Natural killer cell (primary cell): ENCODE measurements around the gene CENPC. TPM values are rescaled to one million over a fixed set of nuclear protein-coding genes. Genes with fewer than 3 reads are reported as not detected.

ENCODE experiments used
- ATAC-seq, 3 donors: fragments of 150-1000 bp in 2 of 3; fragments of 200-7000 bp in 1 of 3; cut with Tn5 transposase; 1 replicate in 1 of 3; 2 replicates in 2 of 3; pipeline ENCODE4 v1.10.0; 2021; ENCODE audit warnings: mild to moderate bottlenecking in 2 of 3, moderate library complexity in 2 of 3
- DNase-seq, 2 donors: peaks; one replicate each; pipeline versions ENCODE4 v3.0.0 to v3.0.0-alpha.2; 2013 to 2021; ENCODE audit warnings: mixed read lengths in 1 of 2
- H3K27ac ChIP-seq: one replicate; pipeline ENCODE4 v1.5.1; 2013; ENCODE audit warnings: mild to moderate bottlenecking, low read length
- H3K27me3 ChIP-seq: one replicate; pipeline ENCODE4 v1.6.1; 2013; ENCODE audit warnings: low read length; ENCODE audit not compliant: control insufficient read depth, insufficient read depth
- H3K36me3 ChIP-seq: one replicate; pipeline ENCODE4 v1.6.1; 2013; ENCODE audit warnings: low read length; ENCODE audit not compliant: control insufficient read depth, insufficient read depth
- H3K4me1 ChIP-seq: one replicate; pipeline ENCODE4 v1.6.1; 2013; ENCODE audit warnings: low read length; ENCODE audit not compliant: control insufficient read depth, insufficient read depth
- H3K4me3 ChIP-seq: one replicate; pipeline ENCODE4 v1.5.1; 2013; ENCODE audit warnings: low read length
- H3K9me3 ChIP-seq: one replicate; pipeline ENCODE4 v1.6.1; 2013; ENCODE audit warnings: low read length; ENCODE audit not compliant: control insufficient read depth, insufficient read depth
- H3K27ac Mint-ChIP-seq, 2 donors: one replicate each; pipeline ENCODE4 v1.8.0; 2022; ENCODE audit warnings: mild to moderate bottlenecking in 2 of 2, mixed read lengths in 2 of 2, moderate library complexity in 1 of 2
- H3K27me3 Mint-ChIP-seq, 2 donors: one replicate each; pipeline ENCODE4 v1.8.0; 2022; ENCODE audit warnings: low read depth in 2 of 2, mixed read lengths in 2 of 2
- H3K36me3 Mint-ChIP-seq: one replicate; pipeline ENCODE4 v1.8.0; 2022; ENCODE audit warnings: mixed read lengths
- H3K4me1 Mint-ChIP-seq, 2 donors: one replicate each; pipeline ENCODE4 v1.8.0; 2022; ENCODE audit warnings: mixed read lengths in 2 of 2
- H3K4me3 Mint-ChIP-seq: one replicate; pipeline ENCODE4 v1.8.0; 2022; ENCODE audit warnings: mild to moderate bottlenecking, moderate library complexity, mixed read lengths
- H3K9me3 Mint-ChIP-seq, 2 donors: one replicate each; pipeline ENCODE4 v1.8.0; 2022; ENCODE audit warnings: mixed read lengths in 2 of 2
- CTCF ChIP-seq: fragments of 200-600 bp; IDR thresholded peaks from one replicate; pipeline ENCODE4 v1.8.0; 2022; ENCODE audit warnings: antibody characterized with exemption
- WGBS: methylation state at CpG from one replicate; pipeline ENCODE4 v1.1.7; 2013; ENCODE audit warnings: missing lambda C conversion rate; ENCODE audit not compliant: insufficient coverage; 5-methylcytosine and 5-hydroxymethylcytosine counted together
- intact Hi-C: fragments of 100-400 bp; cut with micrococcal nuclease; formaldehyde crosslinking; loops from one replicate; pipeline ENCODE4 v1.14.2; 2022
- total RNA-seq, 4 donors: library from RNA; stranded (reverse); fragments of 120-200 nt in 1 of 4; gene quantifications; one replicate each; pipeline versions ENCODE4 v1.2.3 to v1.2.4, GENCODE V29; 2013 to 2022

CENPC gene
- total RNA-seq, 3 donors from 2014 or later (not counting 1 experiment from before 2014, with no cell fraction given) = 78.6 to 93.6 (median 91.1) TPM

GRCh38 chr4:67522851-67523671 is 22.2 kb downstream of the CENPC start:
- DNase-seq (peak in 1 of 2 donors; percentile 41), ATAC-seq (peak; percentile 77 to 84 (median 80))
- peaks cover 64 to 73% of the 10 kb centered on the region in 2 donors for H3K4me1 Mint-ChIP-seq
- H3K9me3 Mint-ChIP-seq = peaks cover 0 to 2% of the 10 kb centered on the region in 2 donors
- peak overlapping the region; percentile 58 for H3K4me3 Mint-ChIP-seq
- no peak for TF ChIP-seq CTCF
- H3K27ac Mint-ChIP-seq = peak overlapping the region; percentile 70 to 87
- Histone ChIP-seq H3K9me3 (peaks cover 4% of the 10 kb centered on the region), H3K4me1 (peaks cover 7% of the 10 kb centered on the region), H3K27ac (no peak overlapping the region), H3K4me3 (no peak overlapping the region), H3K27me3 (no peaks in the 10 kb centered on the region), H3K36me3 (peaks cover 13% of the 10 kb centered on the region)
- WGBS = 93% methylated on average over 9 of the region's 10 CpGs
- intact Hi-C loops = no loop called here
- peaks cover 14% of the 10 kb centered on the region for H3K36me3 Mint-ChIP-seq
- H3K27me3 Mint-ChIP-seq = no peaks in the 10 kb centered on the region

- Histone ChIP-seq H3K4me1 (peaks cover 4% of the 10 kb centered on the region), H3K27me3 (no peaks in the 10 kb centered on the region), H3K9me3 (peaks cover 4% of the 10 kb centered on the region), H3K4me3 (no peak overlapping the region), H3K36me3 (peaks cover 16% of the 10 kb centered on the region), H3K27ac (no peak overlapping the region)
- Mint-ChIP-seq H3K4me3 (peak overlapping the region; percentile 67), H3K36me3 (peaks cover 14% of the 10 kb centered on the region), H3K4me1 (peaks cover 64 to 73% of the 10 kb centered on the region in 2 donors), H3K27ac (peak overlapping the region; percentile 70 to 87), H3K9me3 (peaks cover 0 to 2% of the 10 kb centered on the region in 2 donors), H3K27me3 (no peaks in the 10 kb centered on the region)
- ATAC-seq = no peak
- no peak for DNase-seq
- 97% methylated on average over 2 of the region's 2 CpGs for WGBS
- intact Hi-C loops = no loop called here
- no peak for TF ChIP-seq CTCF
These were observed 23.1 kb downstream of the CENPC start for GRCh38 chr4:67522230-67522629.

GRCh38 chr4:67521506-67521905 is 23.8 kb downstream of the CENPC start:
- no peaks in the 10 kb centered on the region for H3K27me3 ChIP-seq
- intact Hi-C loops = no loop called here
- H3K36me3 ChIP-seq = peaks cover 22% of the 10 kb centered on the region
- H3K4me3 Mint-ChIP-seq = no peak overlapping the region
- WGBS = no CpG with 5 or more reads among the region's 1 CpG
- no peak overlapping the region for H3K27ac ChIP-seq
- peaks cover 4% of the 10 kb centered on the region for H3K4me1 ChIP-seq
- H3K9me3 ChIP-seq = peaks cover 4% of the 10 kb centered on the region
- no peak overlapping the region for H3K4me3 ChIP-seq
- H3K36me3 Mint-ChIP-seq = peaks cover 7% of the 10 kb centered on the region
- H3K4me1 Mint-ChIP-seq = peaks cover 56 to 66% of the 10 kb centered on the region in 2 donors
- H3K9me3 Mint-ChIP-seq = peaks cover 0 to 2% of the 10 kb centered on the region in 2 donors
- TF ChIP-seq CTCF = no peak
- DNase-seq = no peak
- peak overlapping the region; percentile 56 to 73 for H3K27ac Mint-ChIP-seq
- no peaks in the 10 kb centered on the region for H3K27me3 Mint-ChIP-seq
- ATAC-seq = no peak
